Measurements from ENCODE around the gene CMSS1. TPM values are rescaled to one million over a fixed set of nuclear protein-coding genes. Genes with fewer than 3 reads are reported as not detected.

The CMSS1 gene
- total RNA-seq, 4 donors from 2014 or later: 1.8 to 41.2 (median 17.0) TPM

DNA sequence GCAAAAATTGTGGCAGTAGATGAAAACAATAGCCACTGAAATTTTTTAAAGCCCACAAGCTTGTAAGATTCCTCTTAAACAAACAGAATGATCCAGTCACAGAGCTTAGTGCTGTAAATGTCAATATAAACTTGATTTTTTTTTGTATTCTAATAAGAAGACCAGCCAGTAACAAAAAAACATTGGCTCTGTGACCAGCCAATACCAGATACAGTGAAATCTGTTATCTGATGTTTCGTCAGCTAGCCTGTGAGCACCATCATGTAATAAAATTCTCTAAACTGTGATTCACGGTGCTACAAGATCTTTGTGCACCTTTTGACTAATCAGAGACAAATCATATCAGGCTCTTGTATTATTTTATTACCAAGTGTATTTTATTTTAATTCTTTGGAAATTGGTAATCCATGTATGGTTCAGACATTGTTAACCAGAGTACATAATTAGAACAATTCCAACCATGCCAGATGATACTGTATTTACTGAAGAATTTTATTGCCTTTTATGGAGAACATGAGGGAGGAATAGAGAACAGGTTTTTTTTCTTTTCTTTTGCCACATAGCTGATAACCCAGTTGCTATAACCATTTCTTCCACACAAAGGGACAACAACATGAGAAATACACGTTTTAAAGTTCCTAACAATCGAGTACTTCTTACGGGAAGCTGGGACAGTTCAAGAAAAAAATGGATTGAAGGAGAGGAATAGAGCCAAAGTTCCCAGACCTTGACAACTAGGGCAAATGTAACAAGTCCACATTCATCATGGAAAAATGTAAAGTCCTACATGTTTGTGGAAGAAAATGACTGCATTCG lies 224.7 kb downstream of the CMSS1 start:
- peak overlapping the region; percentile 91 to 96 for H3K27ac ChIP-seq
- TF ChIP-seq, protein P1, sequence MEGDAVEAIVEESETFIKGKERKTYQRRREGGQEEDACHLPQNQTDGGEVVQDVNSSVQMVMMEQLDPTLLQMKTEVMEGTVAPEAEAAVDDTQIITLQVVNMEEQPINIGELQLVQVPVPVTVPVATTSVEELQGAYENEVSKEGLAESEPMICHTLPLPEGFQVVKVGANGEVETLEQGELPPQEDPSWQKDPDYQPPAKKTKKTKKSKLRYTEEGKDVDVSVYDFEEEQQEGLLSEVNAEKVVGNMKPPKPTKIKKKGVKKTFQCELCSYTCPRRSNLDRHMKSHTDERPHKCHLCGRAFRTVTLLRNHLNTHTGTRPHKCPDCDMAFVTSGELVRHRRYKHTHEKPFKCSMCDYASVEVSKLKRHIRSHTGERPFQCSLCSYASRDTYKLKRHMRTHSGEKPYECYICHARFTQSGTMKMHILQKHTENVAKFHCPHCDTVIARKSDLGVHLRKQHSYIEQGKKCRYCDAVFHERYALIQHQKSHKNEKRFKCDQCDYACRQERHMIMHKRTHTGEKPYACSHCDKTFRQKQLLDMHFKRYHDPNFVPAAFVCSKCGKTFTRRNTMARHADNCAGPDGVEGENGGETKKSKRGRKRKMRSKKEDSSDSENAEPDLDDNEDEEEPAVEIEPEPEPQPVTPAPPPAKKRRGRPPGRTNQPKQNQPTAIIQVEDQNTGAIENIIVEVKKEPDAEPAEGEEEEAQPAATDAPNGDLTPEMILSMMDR (IDR thresholded peaks at IDR 0.05): no peak
- TF ChIP-seq POLR2A (IDR thresholded peaks at IDR 0.05): no peak
- peaks cover 0 to 16% of the 10 kb centered on the region in 2 donors for H3K4me1 ChIP-seq
- intact Hi-C loops (cut with DNase I; ENCODE audit: low total_unique reads): no loop called here
- no peak overlapping the region for H3K4me3 ChIP-seq
- H3K9me3 ChIP-seq: no peaks in the 10 kb centered on the region
- H3K36me3 ChIP-seq: no peaks in the 10 kb centered on the region
- DNase-seq: peak in 1 of 2 donors; percentile 48
- no peaks in the 10 kb centered on the region for H3K27me3 ChIP-seq

DNA sequence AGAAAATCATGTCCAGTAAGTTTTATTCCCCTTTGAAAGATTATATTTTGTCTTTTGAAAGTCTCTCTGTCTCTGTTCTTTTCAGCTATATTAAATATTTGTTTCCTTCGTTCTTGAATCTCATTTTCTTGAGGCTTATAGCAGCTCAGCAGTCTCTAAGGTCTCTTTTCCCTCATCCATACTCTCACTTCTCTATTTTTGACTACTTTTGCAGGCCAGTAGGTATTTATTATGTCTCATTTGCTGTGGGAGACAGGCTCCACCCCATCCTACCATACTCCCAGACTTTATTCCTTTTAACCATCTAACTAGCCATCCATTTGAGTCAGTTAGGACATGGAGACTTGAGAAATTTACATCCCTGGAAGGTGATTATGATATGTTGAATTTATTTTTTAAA lies 225.6 kb downstream of the CMSS1 start:
- no peaks in the 10 kb centered on the region for H3K9me3 ChIP-seq
- intact Hi-C loops (cut with DNase I; ENCODE audit: low total_unique reads): no loop called here
- no peak overlapping the region for H3K4me3 ChIP-seq
- H3K36me3 ChIP-seq: no peaks in the 10 kb centered on the region
- TF ChIP-seq POLR2A (IDR thresholded peaks at IDR 0.05): no peak
- TF ChIP-seq, protein P1 (IDR thresholded peaks at IDR 0.05): no peak
- peak overlapping the region; percentile 91 to 96 for H3K27ac ChIP-seq
- H3K27me3 ChIP-seq: no peaks in the 10 kb centered on the region
- peaks cover 0 to 16% of the 10 kb centered on the region in 2 donors for H3K4me1 ChIP-seq
- DNase-seq: no peak

DNA sequence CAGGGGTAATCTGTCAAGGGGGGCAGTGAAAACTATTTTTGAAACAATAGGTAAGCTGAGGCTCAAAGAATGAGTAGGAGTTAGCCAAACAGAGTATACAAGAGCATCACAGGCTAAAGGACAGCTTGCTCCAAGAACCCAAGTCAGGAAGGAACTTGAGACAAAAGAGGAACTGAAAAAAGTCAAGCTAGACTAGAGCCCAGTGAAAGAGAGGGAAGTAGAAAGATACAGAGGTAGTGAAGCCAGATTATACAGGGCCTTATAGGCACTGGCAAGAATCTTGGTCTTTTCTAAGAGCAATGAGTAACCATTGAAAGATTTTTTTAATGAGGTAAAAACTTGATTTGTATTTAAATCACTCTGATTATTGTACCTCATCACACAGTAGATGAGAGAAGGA lies 226.7 kb downstream of the CMSS1 start:
- TF ChIP-seq POLR2A (IDR thresholded peaks at IDR 0.05): no peak
- TF ChIP-seq, protein P1 (IDR thresholded peaks at IDR 0.05): no peak
- Histone ChIP-seq H3K36me3 (no peaks in the 10 kb centered on the region), H3K27ac (peak overlapping the region; percentile 91 to 96), H3K4me3 (no peak overlapping the region), H3K9me3 (no peaks in the 10 kb centered on the region), H3K4me1 (peaks cover 0 to 16% of the 10 kb centered on the region in 2 donors), H3K27me3 (no peaks in the 10 kb centered on the region)
- no peak for DNase-seq
- intact Hi-C loops (cut with DNase I; ENCODE audit: low total_unique reads): no loop called here

DNA sequence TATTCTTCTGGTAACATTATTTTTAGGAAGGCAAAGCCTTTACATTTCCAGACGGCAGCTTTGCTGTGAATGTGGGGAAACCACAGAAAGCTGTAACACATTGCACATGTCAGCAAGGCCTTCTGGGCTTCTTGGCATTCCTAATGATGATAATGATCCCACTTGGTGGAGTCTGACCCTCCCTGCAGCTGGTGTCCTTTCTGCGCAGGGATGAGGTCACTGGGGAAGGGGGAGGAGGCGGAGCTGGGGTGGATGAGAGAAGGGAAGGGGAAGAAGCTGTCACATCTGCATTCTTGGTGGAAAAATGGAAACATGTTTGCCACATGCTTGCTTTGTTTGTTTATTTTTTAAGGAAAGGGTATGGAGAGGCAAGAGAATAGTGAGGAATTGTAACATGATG lies 228.0 kb downstream of the CMSS1 start:
- peak; percentile 54 to 61 for DNase-seq
- H3K27ac ChIP-seq: peak overlapping the region; percentile 91 to 96
- H3K9me3 ChIP-seq: no peaks in the 10 kb centered on the region
- peaks cover 0 to 13% of the 10 kb centered on the region in 2 donors for H3K4me1 ChIP-seq
- no peak overlapping the region for H3K4me3 ChIP-seq
- H3K36me3 ChIP-seq: no peaks in the 10 kb centered on the region
- no peak for TF ChIP-seq POLR2A (IDR thresholded peaks at IDR 0.05)
- TF ChIP-seq, protein P1 (IDR thresholded peaks at IDR 0.05): no peak
- no peaks in the 10 kb centered on the region for H3K27me3 ChIP-seq
- intact Hi-C loops (cut with DNase I; ENCODE audit: low total_unique reads): no loop called here

DNA sequence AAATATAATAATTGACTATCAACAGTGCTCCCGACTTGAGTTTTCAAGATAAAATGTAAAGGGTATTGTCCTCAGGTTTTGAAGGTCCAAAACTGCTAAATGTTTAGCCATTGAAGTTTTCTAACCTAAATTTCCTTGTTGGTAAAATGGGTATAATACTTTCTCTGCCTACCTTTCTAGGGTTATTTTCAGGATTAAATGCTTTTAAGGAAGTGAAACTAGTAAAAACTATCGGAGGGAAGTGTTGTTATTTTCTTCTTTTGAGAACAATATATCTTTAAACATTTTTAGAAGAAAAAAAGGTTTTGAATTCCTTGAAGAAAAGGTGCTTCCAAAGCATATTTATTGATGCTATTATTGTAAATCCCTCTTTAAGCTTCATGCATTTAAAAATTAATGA lies 229.3 kb downstream of the CMSS1 start:
- no peaks in the 10 kb centered on the region for H3K27me3 ChIP-seq
- intact Hi-C loops (cut with DNase I; ENCODE audit: low total_unique reads): no loop called here
- H3K27ac ChIP-seq: peak overlapping the region; percentile 91 to 96
- H3K4me1 ChIP-seq: peaks cover 0 to 7% of the 10 kb centered on the region in 2 donors
- TF ChIP-seq, protein P1 (IDR thresholded peaks at IDR 0.05): no peak
- no peak for TF ChIP-seq POLR2A (IDR thresholded peaks at IDR 0.05)
- no peak overlapping the region for H3K4me3 ChIP-seq
- DNase-seq: no peak
- H3K36me3 ChIP-seq: no peaks in the 10 kb centered on the region
- H3K9me3 ChIP-seq: no peaks in the 10 kb centered on the region

Data from uterus (tissue), 4 donors.